Stomach (tissue), 4 donors: Measurements from ENCODE around the gene ITGAD.

Experiments used
- EP300 ChIP-seq: sonication (generic); formaldehyde crosslinking; IDR thresholded peaks from one replicate; pipeline ENCODE4 v1.6.1; 2017; ENCODE audit warnings: antibody characterized with exemption
- POLR2A ChIP-seq, 4 donors: fragments of 450-650 bp; IDR thresholded peaks; one replicate each; pipeline ENCODE4 v1.6.1; 2016; ENCODE audit warnings: antibody characterized with exemption in 4 of 4, control low read depth in 2 of 4, mild to moderate bottlenecking in 1 of 4, moderate library complexity in 1 of 4
- POLR2AphosphoS5 ChIP-seq, 3 donors: sonication (generic); formaldehyde crosslinking; IDR thresholded peaks; one replicate each; pipeline ENCODE4 v1.6.1; 2016; ENCODE audit warnings: antibody characterized with exemption in 3 of 3
- TF ChIP-seq, protein P1 (sequence below), 7 experiments: fragments of 450-650 bp in 4 of 7; fragments of 200-600 bp in 3 of 7; sonication (generic) in 3 of 7; IDR thresholded peaks; one replicate each; pipeline ENCODE4 v1.5.1; 2016 to 2019; ENCODE audit warnings: antibody characterized with exemption in 7 of 7, control low read depth in 2 of 7, mild to moderate bottlenecking in 1 of 7

DNA sequence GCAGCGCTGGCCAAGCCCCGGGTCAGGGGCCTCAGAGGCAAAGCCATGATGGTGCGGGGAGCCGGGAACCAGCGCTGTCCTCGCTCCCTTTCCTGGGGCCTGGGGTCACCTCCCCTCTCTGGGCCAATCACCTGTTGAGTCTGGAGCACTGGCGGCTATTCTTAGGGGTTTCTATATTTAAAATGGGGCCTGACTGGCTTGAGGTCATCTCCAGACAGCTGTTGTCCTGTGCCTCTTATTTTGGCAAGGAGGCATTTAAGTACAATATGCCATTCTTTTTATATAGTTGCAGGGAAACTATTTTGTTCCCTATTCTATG lies 35.1 kb downstream of the ITGAD start, which contains the start of gene COX6A2:
- TF ChIP-seq, protein P1, sequence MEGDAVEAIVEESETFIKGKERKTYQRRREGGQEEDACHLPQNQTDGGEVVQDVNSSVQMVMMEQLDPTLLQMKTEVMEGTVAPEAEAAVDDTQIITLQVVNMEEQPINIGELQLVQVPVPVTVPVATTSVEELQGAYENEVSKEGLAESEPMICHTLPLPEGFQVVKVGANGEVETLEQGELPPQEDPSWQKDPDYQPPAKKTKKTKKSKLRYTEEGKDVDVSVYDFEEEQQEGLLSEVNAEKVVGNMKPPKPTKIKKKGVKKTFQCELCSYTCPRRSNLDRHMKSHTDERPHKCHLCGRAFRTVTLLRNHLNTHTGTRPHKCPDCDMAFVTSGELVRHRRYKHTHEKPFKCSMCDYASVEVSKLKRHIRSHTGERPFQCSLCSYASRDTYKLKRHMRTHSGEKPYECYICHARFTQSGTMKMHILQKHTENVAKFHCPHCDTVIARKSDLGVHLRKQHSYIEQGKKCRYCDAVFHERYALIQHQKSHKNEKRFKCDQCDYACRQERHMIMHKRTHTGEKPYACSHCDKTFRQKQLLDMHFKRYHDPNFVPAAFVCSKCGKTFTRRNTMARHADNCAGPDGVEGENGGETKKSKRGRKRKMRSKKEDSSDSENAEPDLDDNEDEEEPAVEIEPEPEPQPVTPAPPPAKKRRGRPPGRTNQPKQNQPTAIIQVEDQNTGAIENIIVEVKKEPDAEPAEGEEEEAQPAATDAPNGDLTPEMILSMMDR (IDR thresholded peaks at IDR 0.05) = no peak
- TF ChIP-seq POLR2AphosphoS5 (IDR thresholded peaks at IDR 0.05) (no peak), POLR2A (IDR thresholded peaks at IDR 0.05) (no peak), EP300 (no peak)
